H1 (cell line): Measurements from ENCODE around the gene SPRR4. TPM values are rescaled to one million over a fixed set of nuclear protein-coding genes. Genes with fewer than 3 reads are reported as not detected.

Source experiments
- CHD1 ChIP-seq: IDR thresholded peaks from 2 replicates; pipeline ENCODE4 v1.6.1; 2012; ENCODE audit warnings: low read depth, low read length, improper control_type of control experiment
- JUND ChIP-seq: IDR thresholded peaks from 2 replicates; pipeline ENCODE4 v1.6.1; 2011; ENCODE audit warnings: mild to moderate bottlenecking, improper control_type of control experiment, low read length
- KDM4A ChIP-seq: IDR thresholded peaks from one replicate; pipeline ENCODE4 v1.7.1; 2012; ENCODE audit warnings: low read depth, mild to moderate bottlenecking, moderate library complexity, low read length, inconsistent platforms; ENCODE audit not compliant: severe bottlenecking
- KDM5A ChIP-seq: fragments of 200-600 bp; IDR thresholded peaks from 2 replicates; pipeline ENCODE4 v1.7.1; 2012; ENCODE audit warnings: mild to moderate bottlenecking, low read length, inconsistent platforms, mixed read lengths
- RFX5 ChIP-seq: IDR thresholded peaks from 2 replicates; pipeline ENCODE4 v1.6.1; 2011; ENCODE audit warnings: low read depth, low read length, improper control_type of control experiment, borderline replicate concordance
- RNF2 ChIP-seq: fragments of 200-900, 300-1000 bp; sonication (generic); IDR thresholded peaks from 2 replicates; pipeline ENCODE4 v1.7.1; 2016; ENCODE audit warnings: borderline replicate concordance, low read depth, mild to moderate bottlenecking, antibody characterized with exemption, low read length; ENCODE audit not compliant: poor library complexity, severe bottlenecking; ENCODE audit errors: missing control alignments
- SIN3A ChIP-seq, 2 experiments: IDR thresholded peaks in 1 of 2; conservative IDR thresholded peaks in 1 of 2; 2 replicates each; pipeline ENCODE4 v1.6.1; 2011 to 2012; ENCODE audit warnings: low read length in 2 of 2, improper control_type of control experiment in 1 of 2, low read depth in 1 of 2, mild to moderate bottlenecking in 1 of 2
- polyA plus RNA-seq, 7 experiments: library from polyadenylated mRNA; depleted of rRNA in 3 of 7; stranded (reverse) in 5 of 7; unstranded in 2 of 7; fragments of >200 nt in 5 of 7; fragments of 200-250 nt in 2 of 7; gene quantifications; 1 replicate in 5 of 7; 2 replicates in 1 of 7; 4 replicates in 1 of 7; pipeline versions ENCODE4 v1.2.1 to v1.2.3, GENCODE V29; 2011 to 2013; ENCODE audit warnings: missing spikeins in 2 of 7, mixed read lengths in 2 of 7
- total RNA-seq: library from RNA; stranded (reverse); fragmentation: NEBNext Ultra II Directional; extraction: Animal tissue kit (Norgen Biotek cat#: 25700); gene quantifications from 2 replicates; pipeline ENCODE4 v1.2.1, GENCODE V29; 2021

Gene SPRR4
- total and polyA plus RNA-seq, 2 of the 8 experiments (the other 6 are each of a cell fraction or from before 2014, with no cell fraction given): not detected

GRCh38 chr1:152959801-152960451 is 10.5 kb upstream of the SPRR4 start (continued):
- no peak for TF ChIP-seq RNF2
- TF ChIP-seq SIN3A (conservative IDR thresholded peaks at IDR 0.05 in 1 of 2, IDR thresholded peaks at IDR 0.05 in 1 of 2; ENCODE audit: low read depth in 1 of 2, low read length in 2 of 2): no peak
- TF ChIP-seq CHD1: no peak
- TF ChIP-seq RFX5: no peak
- TF ChIP-seq KDM5A: no peak
- no peak for TF ChIP-seq KDM4A
- no peak for TF ChIP-seq JUND
